ENCODE measurements around the gene CFAP20DC. TPM values are rescaled to one million over a fixed set of nuclear protein-coding genes. Genes with fewer than 3 reads are reported as not detected.

The CFAP20DC gene
- total RNA-seq, 1 experiment from 2014 or later: 2.8 TPM

GRCh38 chr3:59006634-59007517 lies 42.9 kb downstream of the CFAP20DC start:
- Mint-ChIP-seq H3K27ac (ENCODE audit: unreplicated experiment) (no peak overlapping the region), H3K9me3 (ENCODE audit: unreplicated experiment) (no peaks in the 10 kb centered on the region), H3K36me3 (ENCODE audit: insufficient read depth, unreplicated experiment) (no peaks in the 10 kb centered on the region), H3K4me3 (ENCODE audit: unreplicated experiment) (no peak overlapping the region), H3K4me1 (ENCODE audit: low read depth, unreplicated experiment) (no peaks in the 10 kb centered on the region), H3K27me3 (ENCODE audit: insufficient read depth, unreplicated experiment) (peaks cover 4% of the 10 kb centered on the region)
- no peaks in the 10 kb centered on the region for H3K27me3 ChIP-seq (replicated peaks; ENCODE audit: control insufficient read depth, insufficient read depth, low read length)
- no peaks in the 10 kb centered on the region for H3K36me3 ChIP-seq (ENCODE audit: control insufficient read depth, insufficient read depth, low read length)
- intact Hi-C loops (cut with micrococcal nuclease; ENCODE audit: unreplicated experiment): no loop called here
- no peaks in the 10 kb centered on the region for H3K9me3 ChIP-seq
- H3K4me1 ChIP-seq: no peaks in the 10 kb centered on the region
- no peak for TF ChIP-seq CTCF (IDR thresholded peaks at IDR 0.05; ENCODE audit: insufficient read depth in 1 of 2, low read depth in 1 of 2, low read length in 1 of 2, severe bottlenecking in 1 of 2, unreplicated experiment in 1 of 2)
- CTCF ChIA-PET: interaction anchor here (0.6 kb wide), 1 partner anchor 13 kb away, joined by 3 read pairs; no protein-coding TSS in a partner anchor
- POLR2A ChIA-PET: no interaction called here
- no peak overlapping the region for H3K4me3 ChIP-seq (ENCODE audit: low read depth, low read length)
- no TSS peak for BruUV-seq (replicated peaks)
- DNase-seq: no peak

- H3K36me3 Mint-ChIP-seq (ENCODE audit: insufficient read depth, unreplicated experiment): no peaks in the 10 kb centered on the region
- POLR2A ChIA-PET: no interaction called here
Observed at GRCh38 chr3:59001675-59002074, 48.1 kb downstream of the CFAP20DC start.

DNA sequence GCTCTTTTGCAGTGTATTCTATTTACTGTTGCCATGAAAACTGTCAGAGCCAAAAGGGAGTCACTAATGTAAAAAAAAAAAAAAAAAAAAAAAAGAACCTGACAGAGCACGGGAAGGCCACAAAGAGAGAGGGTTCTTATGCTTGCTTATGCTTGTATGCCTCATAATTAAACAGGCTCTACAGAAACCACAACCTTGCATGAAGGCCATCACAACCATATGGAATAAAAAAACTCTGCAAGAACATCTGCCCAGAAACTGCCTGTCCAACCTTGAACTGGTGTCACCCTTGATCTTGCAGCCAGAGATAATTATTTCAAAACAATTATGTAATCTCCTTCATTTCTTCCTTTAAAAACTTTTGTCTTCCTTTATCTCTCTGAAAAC lies 50.1 kb downstream of the CFAP20DC start:
- TF ChIP-seq CTCF (IDR thresholded peaks at IDR 0.05; ENCODE audit: insufficient read depth in 1 of 2, low read depth in 1 of 2, low read length in 1 of 2, severe bottlenecking in 1 of 2, unreplicated experiment in 1 of 2): no peak
- Histone ChIP-seq H3K9me3 (no peaks in the 10 kb centered on the region), H3K27me3 (replicated peaks; ENCODE audit: control insufficient read depth, insufficient read depth, low read length) (no peaks in the 10 kb centered on the region), H3K4me3 (ENCODE audit: low read depth, low read length) (no peak overlapping the region), H3K36me3 (ENCODE audit: control insufficient read depth, insufficient read depth, low read length) (no peaks in the 10 kb centered on the region), H3K4me1 (no peaks in the 10 kb centered on the region)
- intact Hi-C loops (cut with micrococcal nuclease; ENCODE audit: unreplicated experiment): no loop called here
- no peak for DNase-seq
- no peaks in the 10 kb centered on the region for H3K4me1 Mint-ChIP-seq (ENCODE audit: low read depth, unreplicated experiment)
- no peaks in the 10 kb centered on the region for H3K9me3 Mint-ChIP-seq (ENCODE audit: unreplicated experiment)
- H3K36me3 Mint-ChIP-seq (ENCODE audit: insufficient read depth, unreplicated experiment): no peaks in the 10 kb centered on the region
- no peaks in the 10 kb centered on the region for H3K27me3 Mint-ChIP-seq (ENCODE audit: insufficient read depth, unreplicated experiment)
- ChIA-PET CTCF (no interaction called here), POLR2A (no interaction called here)
- BruUV-seq (replicated peaks): no TSS peak
- no peak overlapping the region for H3K27ac Mint-ChIP-seq (ENCODE audit: unreplicated experiment)
- no peak overlapping the region for H3K4me3 Mint-ChIP-seq (ENCODE audit: unreplicated experiment)

More at GRCh38 chr3:59001675-59002074, 48.1 kb downstream of the CFAP20DC start:
- H3K9me3 Mint-ChIP-seq (ENCODE audit: unreplicated experiment): no peaks in the 10 kb centered on the region
- no peaks in the 10 kb centered on the region for H3K4me1 Mint-ChIP-seq (ENCODE audit: low read depth, unreplicated experiment)
- no peaks in the 10 kb centered on the region for H3K27me3 ChIP-seq (replicated peaks; ENCODE audit: control insufficient read depth, insufficient read depth, low read length)
- no peak for DNase-seq
- CTCF ChIA-PET: no interaction called here
- H3K9me3 ChIP-seq: no peaks in the 10 kb centered on the region
- no peaks in the 10 kb centered on the region for H3K4me1 ChIP-seq
- no peak overlapping the region for H3K4me3 Mint-ChIP-seq (ENCODE audit: unreplicated experiment)
- TF ChIP-seq CTCF (IDR thresholded peaks at IDR 0.05; ENCODE audit: insufficient read depth in 1 of 2, low read depth in 1 of 2, low read length in 1 of 2, severe bottlenecking in 1 of 2, unreplicated experiment in 1 of 2): no peak
- H3K27me3 Mint-ChIP-seq (ENCODE audit: insufficient read depth, unreplicated experiment): no peaks in the 10 kb centered on the region
- no peaks in the 10 kb centered on the region for H3K36me3 ChIP-seq (ENCODE audit: control insufficient read depth, insufficient read depth, low read length)
- intact Hi-C loops (cut with micrococcal nuclease; ENCODE audit: unreplicated experiment): no loop called here
- no TSS peak for BruUV-seq (replicated peaks)
- H3K4me3 ChIP-seq (ENCODE audit: low read depth, low read length): no peak overlapping the region
- H3K27ac Mint-ChIP-seq (ENCODE audit: unreplicated experiment): no peak overlapping the region
